Activated CD4-positive, alpha-beta T cell treated with anti-CD3 and anti-CD28 coated beads, Interleukin-2, amount 10 ng/mL, durations not matched to agents 24 days and 14 days (primary cell): ENCODE measurements around the gene ANK3. TPM values are rescaled to one million over a fixed set of nuclear protein-coding genes. Genes with fewer than 3 reads are reported as not detected.

Experiments used
- DNase-seq: peaks from one replicate; pipeline ENCODE4 v3.0.0; 2022
- H3K27ac Mint-ChIP-seq: one replicate; pipeline ENCODE4 v1.8.0; 2022; ENCODE audit warnings: mild to moderate bottlenecking, mixed read lengths
- H3K27me3 Mint-ChIP-seq: one replicate; pipeline ENCODE4 v1.8.0; 2022; ENCODE audit warnings: mixed read lengths
- H3K36me3 Mint-ChIP-seq: one replicate; pipeline ENCODE4 v1.8.0; 2022; ENCODE audit warnings: low read depth, mild to moderate bottlenecking, mixed read lengths
- H3K4me1 Mint-ChIP-seq: one replicate; pipeline ENCODE4 v1.8.0; 2021; ENCODE audit warnings: mixed read lengths
- H3K4me3 Mint-ChIP-seq: one replicate; pipeline ENCODE4 v1.8.0; 2022; ENCODE audit warnings: mild to moderate bottlenecking, moderate library complexity, mixed read lengths
- H3K9me3 Mint-ChIP-seq: one replicate; pipeline ENCODE4 v1.8.0; 2021; ENCODE audit warnings: mixed read lengths
- intact Hi-C: fragments of 100-400 bp; cut with micrococcal nuclease; formaldehyde crosslinking; loops from one replicate; pipeline ENCODE4 v1.15.1; 2023
- total RNA-seq: library from RNA; stranded (reverse); gene quantifications from 2 replicates; pipeline ENCODE4 v1.2.3, GENCODE V29; 2022

Gene ANK3
- total RNA-seq, 1 donor from 2014 or later = 23.5 TPM

DNA sequence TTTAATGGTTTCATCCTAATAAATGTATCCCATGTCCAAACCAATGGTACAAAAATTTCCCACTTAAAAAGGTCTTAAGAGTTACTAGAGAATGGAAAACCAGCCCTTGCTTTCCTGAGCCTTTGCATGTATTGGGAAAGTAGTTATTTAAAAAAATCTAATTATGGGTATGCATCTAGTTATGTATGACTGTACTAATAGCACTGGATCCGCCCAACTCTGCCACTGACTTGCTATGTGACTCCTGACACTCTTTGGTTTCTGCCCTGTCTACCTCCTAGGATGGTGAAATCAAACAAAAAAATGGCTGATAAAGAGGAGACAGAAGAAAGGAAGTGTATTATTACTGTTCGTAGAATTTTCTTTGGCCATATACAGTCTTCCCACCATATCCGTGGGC lies 372.9 kb downstream of the ANK3 start:
- intact Hi-C loops = no loop called here
- H3K36me3 Mint-ChIP-seq = no peaks in the 10 kb centered on the region
- H3K4me1 Mint-ChIP-seq = no peaks in the 10 kb centered on the region
- H3K27me3 Mint-ChIP-seq = peaks cover 3% of the 10 kb centered on the region
- DNase-seq = no peak
- no peak overlapping the region for H3K4me3 Mint-ChIP-seq
- no peak overlapping the region for H3K27ac Mint-ChIP-seq
- H3K9me3 Mint-ChIP-seq = peaks cover 4% of the 10 kb centered on the region

DNA sequence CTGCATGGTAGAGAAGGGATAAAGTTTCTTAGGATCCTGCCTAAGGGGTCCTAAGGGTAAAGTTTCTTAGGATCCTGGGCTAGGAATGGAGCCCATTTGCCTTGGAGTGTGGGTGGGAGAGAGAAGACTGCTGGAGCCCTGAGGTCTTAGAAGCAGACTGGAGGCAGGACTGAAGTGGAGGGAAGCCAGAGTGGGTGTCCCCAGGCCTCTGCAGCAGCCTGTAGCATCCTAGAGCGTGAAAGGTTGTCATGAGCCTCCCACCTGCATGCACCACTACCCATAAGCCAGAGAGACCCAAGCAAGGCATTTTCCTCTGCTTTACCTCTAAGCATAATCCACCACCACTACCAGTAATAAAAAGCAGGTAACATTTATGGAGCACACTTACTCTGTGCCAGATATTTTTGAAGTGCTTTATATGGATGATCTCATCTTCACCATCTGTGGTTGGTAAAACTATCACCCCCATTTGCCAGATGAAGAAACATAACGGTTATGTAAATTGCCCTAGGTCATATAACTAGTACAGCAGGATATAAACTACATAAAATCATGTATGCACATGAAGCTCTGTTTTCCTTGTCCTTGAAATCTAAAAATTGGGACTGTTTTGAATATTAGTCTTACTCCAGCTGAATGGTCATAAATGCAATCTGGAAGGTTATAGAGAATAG lies 379.8 kb downstream of the ANK3 start:
- H3K27me3 Mint-ChIP-seq = peaks cover 4% of the 10 kb centered on the region
- no peaks in the 10 kb centered on the region for H3K9me3 Mint-ChIP-seq
- H3K36me3 Mint-ChIP-seq = no peaks in the 10 kb centered on the region
- no peaks in the 10 kb centered on the region for H3K4me1 Mint-ChIP-seq
- H3K27ac Mint-ChIP-seq = no peak overlapping the region
- no peak overlapping the region for H3K4me3 Mint-ChIP-seq
- intact Hi-C loops = no loop called here
- DNase-seq = no peak

DNA sequence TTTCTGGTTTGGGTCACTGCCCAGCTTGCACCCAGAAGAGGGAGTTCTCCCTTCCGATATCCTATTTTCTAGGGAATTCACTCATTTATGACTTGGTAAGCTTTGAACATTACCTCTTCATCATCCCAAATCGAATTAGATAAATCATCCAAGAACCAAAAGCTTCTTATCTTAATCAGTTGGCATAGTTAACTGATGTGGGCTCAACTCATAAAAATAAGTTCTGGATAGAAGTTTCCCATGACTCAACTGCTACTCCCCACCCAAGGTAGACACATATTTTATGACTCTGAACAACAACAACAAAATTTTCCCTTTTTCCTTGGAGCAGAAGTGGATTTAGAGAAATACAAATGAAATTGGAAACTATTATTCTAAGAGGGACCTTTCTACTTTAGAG lies 380.4 kb downstream of the ANK3 start:
- no peak overlapping the region for H3K4me3 Mint-ChIP-seq
- no peaks in the 10 kb centered on the region for H3K4me1 Mint-ChIP-seq
- no peaks in the 10 kb centered on the region for H3K9me3 Mint-ChIP-seq
- peaks cover 4% of the 10 kb centered on the region for H3K27me3 Mint-ChIP-seq
- no peaks in the 10 kb centered on the region for H3K36me3 Mint-ChIP-seq
- no peak for DNase-seq
- intact Hi-C loops = no loop called here
- H3K27ac Mint-ChIP-seq = no peak overlapping the region

DNA sequence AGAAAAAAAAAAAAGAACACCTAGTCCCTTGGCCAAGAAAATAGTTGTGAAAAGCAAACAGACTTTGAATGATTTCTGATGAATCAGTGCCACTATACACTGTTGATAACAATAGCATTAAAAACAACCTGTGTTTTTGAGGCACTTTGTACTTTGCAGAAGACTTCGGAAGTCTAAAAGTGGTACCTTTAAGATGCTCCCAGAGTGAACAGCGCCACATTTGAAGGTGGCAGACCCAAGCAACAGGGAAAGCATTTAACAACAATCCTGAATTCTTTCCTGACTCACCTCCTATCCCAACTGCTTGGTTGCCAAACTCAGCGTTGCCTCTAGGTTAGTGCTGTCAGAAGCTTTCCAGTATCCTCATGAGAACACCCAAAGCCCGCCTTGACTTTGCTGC lies 380.9 kb downstream of the ANK3 start:
- no peaks in the 10 kb centered on the region for H3K9me3 Mint-ChIP-seq
- no peaks in the 10 kb centered on the region for H3K36me3 Mint-ChIP-seq
- H3K27ac Mint-ChIP-seq = no peak overlapping the region
- no peak for DNase-seq
- intact Hi-C loops = no loop called here
- H3K27me3 Mint-ChIP-seq = peaks cover 4% of the 10 kb centered on the region
- no peak overlapping the region for H3K4me3 Mint-ChIP-seq
- H3K4me1 Mint-ChIP-seq = no peaks in the 10 kb centered on the region

DNA sequence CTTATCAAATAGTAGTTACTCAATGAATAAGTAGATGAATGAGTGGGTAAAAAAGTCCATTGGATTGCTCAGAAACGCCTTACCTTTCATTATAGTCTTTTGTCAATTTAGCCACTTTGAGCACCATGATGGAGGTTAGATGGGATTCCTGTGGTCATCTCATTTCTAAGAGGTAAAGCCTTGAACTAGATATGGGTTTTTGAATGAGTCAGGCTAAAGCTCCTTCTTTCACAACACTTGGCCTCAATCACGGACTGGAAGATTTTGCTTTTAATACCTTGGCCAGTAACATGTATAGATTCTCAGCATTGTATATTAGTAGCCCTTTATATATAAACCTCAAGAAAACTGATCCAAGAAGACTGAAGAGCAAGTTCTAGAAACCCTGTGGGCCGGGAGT lies 383.6 kb downstream of the ANK3 start:
- Mint-ChIP-seq H3K9me3 (no peaks in the 10 kb centered on the region), H3K4me3 (no peak overlapping the region), H3K27ac (no peak overlapping the region), H3K36me3 (no peaks in the 10 kb centered on the region), H3K27me3 (peaks cover 4% of the 10 kb centered on the region), H3K4me1 (peaks cover 2% of the 10 kb centered on the region)
- no peak for DNase-seq
- intact Hi-C loops = no loop called here

DNA sequence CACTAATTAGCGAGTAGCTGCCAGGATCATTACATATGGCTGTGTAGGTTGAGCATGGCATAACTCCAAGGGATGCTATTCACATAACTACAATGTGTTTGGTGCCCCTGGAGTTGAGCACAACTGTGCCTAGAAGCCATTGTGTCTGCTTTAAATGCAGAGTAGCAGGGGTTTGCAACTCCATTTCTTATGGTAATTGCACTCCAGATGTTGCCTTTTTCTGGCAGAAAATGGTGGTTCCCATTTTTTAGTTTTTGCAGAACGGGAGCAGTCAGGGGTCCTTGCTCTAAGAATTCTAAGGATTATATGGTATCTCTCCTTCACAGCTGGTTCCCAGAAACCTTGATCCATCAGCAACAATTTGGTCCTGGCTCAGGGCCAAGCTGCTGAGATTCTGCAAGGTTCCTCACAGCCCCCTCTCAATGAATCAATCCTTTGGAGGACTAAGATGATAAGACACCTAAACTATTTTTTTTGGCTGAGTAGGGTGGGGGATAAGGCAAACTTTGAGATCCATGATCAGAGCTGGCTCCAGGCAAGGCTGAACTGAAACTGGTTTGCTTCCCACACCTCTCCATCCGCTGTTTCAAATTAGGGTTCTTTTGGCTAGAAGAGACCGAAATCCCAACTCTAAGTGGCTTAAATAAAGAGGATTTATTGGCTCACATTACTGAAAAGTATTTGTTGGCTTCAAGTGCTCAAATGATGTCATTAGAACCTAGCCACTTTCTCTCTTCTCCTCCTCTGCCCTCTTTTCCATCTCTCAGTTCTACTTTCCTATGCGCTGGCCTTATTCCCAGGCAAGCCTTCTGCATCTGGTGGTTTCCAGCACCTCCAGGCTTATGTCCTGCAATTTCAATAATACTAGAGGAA lies 385.8 kb downstream of the ANK3 start:
- no peak for DNase-seq
- Mint-ChIP-seq H3K27me3 (no peaks in the 10 kb centered on the region), H3K9me3 (peaks cover 18% of the 10 kb centered on the region), H3K27ac (no peak overlapping the region), H3K4me3 (no peak overlapping the region), H3K4me1 (peaks cover 16% of the 10 kb centered on the region), H3K36me3 (peaks cover 5% of the 10 kb centered on the region)
- intact Hi-C loops = loop anchor here (5.0 kb wide), 1 partner anchor 97 kb away; the partner anchor contains the start of gene CCDC6

DNA sequence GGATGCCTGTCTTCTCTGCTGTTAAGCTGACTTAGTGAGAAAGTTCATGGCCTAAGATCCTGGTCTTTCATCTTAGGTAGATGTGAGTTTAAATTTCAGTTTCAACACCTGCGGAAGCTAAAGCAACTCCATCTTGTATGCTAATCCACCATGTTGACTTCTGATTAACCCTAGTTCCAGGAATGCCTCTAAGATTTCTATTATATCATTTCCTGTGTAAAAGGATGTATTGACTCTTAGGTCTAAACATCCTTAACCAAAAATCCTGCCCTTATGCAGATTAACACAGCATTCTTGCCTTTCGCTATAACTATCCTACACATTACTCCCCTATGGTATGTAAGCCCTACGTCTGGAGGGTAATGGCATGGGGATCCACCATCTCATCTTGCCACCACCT lies 388.9 kb downstream of the ANK3 start:
- Mint-ChIP-seq H3K36me3 (peaks cover 5% of the 10 kb centered on the region), H3K9me3 (peaks cover 20% of the 10 kb centered on the region), H3K4me3 (no peak overlapping the region), H3K4me1 (peaks cover 16% of the 10 kb centered on the region), H3K27ac (peak overlapping the region; percentile 52), H3K27me3 (no peaks in the 10 kb centered on the region)
- peak; percentile 57 for DNase-seq
- intact Hi-C loops = loop anchor here (5.0 kb wide), 1 partner anchor 93 kb away; the partner anchor contains the start of gene CCDC6

DNA sequence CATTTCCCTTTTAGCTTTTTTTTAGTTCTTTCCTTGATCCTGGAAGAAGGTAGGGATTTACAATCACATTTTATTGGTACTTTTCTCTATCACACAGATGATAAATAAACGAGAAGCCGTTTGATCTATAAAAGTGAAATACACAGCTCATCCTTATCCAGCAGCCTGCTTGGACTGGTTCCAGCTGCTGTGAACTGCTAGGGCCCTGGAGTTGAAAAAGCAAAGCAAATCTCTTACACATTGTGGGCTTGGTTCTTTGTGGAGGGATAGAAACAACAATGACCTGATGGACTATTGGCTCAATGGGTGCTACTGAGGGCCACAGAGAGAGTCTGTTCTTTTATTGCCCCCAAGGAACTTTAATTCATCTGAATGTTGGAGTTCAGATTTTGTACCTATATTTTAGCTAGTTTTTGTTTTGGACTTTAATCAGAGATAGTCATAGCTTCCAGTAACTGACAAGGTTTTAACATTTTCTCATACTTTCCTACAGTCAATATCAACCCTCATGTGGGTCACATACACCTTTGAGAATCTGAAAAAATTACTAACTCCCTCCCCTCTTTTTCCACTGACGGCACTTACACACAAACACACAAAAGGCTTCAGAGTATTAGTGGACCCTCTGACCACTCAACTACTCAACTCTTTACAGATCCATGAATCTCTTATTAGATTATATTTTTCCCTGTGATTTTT lies 391.7 kb downstream of the ANK3 start:
- peak; percentile 15 for DNase-seq
- Mint-ChIP-seq H3K4me3 (no peak overlapping the region), H3K27me3 (no peaks in the 10 kb centered on the region), H3K9me3 (peaks cover 20% of the 10 kb centered on the region), H3K36me3 (peaks cover 5% of the 10 kb centered on the region), H3K27ac (no peak overlapping the region), H3K4me1 (peaks cover 16% of the 10 kb centered on the region)
- intact Hi-C loops = no loop called here

DNA sequence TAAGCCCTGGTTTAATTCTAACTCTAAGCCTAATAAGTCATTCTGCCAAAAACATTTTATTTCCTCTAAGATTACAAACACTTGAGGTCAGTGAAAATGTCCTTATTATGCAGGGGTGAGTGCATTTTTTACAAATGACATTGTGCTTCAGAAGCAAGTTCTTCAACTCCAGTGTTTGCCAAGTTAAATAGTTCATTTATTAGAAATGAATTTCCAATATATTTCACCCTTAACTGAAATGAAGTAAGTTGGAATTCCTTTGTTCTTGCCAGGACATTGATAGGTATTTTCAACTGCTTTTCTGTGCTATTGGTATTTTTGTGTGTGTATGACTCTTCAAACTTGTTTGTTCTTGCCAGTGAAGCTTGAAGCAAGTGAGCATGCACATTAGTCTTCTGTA lies 393.8 kb downstream of the ANK3 start:
- H3K4me1 Mint-ChIP-seq = peaks cover 16% of the 10 kb centered on the region
- peaks cover 5% of the 10 kb centered on the region for H3K36me3 Mint-ChIP-seq
- peaks cover 3% of the 10 kb centered on the region for H3K27me3 Mint-ChIP-seq
- peak; percentile 8 for DNase-seq
- peaks cover 20% of the 10 kb centered on the region for H3K9me3 Mint-ChIP-seq
- H3K4me3 Mint-ChIP-seq = no peak overlapping the region
- no peak overlapping the region for H3K27ac Mint-ChIP-seq
- intact Hi-C loops = no loop called here

DNA sequence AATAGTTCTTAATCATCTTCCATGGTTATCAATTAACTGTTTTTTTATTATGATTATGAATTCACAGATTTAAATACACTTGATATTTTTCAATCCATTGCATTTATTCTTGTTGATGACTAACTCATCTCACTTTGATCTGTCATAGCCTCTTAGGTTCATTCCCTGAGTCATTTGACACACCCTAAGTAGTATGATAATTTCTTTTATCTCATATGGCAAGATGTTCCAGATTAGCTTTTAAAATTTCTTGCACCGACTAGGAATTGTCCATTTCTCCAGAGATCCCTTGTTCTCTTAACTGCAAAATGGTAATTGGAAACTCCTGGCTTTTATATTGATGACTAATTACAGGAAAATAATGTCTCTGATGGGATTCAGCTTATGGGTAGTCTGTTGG lies 395.7 kb downstream of the ANK3 start:
- Mint-ChIP-seq H3K27ac (no peak overlapping the region), H3K27me3 (peaks cover 13% of the 10 kb centered on the region), H3K9me3 (peaks cover 2% of the 10 kb centered on the region), H3K36me3 (no peaks in the 10 kb centered on the region), H3K4me1 (peaks cover 4% of the 10 kb centered on the region), H3K4me3 (no peak overlapping the region)
- DNase-seq = no peak
- intact Hi-C loops = no loop called here

DNA sequence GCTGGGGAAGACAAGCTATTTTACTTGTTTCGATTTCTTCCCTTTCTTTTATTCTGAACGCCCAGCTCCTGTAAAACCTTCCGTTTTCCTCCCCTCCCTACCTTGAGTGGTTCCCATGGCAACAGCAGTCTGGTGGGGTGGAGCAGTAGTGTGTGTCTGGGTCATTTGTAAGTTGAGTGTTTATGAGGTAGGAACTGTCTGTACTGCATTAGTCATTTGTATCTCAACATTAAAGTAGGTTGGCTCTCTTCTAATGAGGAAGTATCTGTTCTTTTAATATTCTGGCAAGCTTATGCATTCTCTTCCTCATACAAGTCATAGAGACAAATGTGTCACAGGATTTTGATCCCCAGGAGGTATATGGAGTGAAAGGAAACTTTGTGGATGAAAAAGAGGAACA lies 398.0 kb downstream of the ANK3 start:
- no peak overlapping the region for H3K27ac Mint-ChIP-seq

DNA sequence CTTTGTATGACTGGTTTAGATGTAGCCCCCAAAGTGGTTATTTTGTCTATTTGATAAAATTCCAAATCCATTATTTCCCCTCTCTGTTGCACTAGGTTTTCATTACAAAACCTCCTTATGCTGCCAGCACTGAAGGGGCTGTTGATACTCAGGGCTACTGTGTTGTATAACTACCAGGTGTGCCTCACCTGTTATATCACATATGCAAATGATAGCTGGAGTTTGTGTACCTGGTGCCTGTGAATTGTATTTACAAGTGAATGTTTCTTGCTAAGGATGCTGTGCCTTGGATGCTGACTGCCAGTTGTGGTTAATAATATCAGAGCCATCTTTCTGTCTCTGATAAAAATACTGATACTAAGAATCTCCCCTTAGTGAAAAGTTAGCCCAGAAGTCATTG lies 398.6 kb downstream of the ANK3 start:
- Mint-ChIP-seq H3K36me3 (no peaks in the 10 kb centered on the region), H3K27ac (no peak overlapping the region), H3K27me3 (peaks cover 28% of the 10 kb centered on the region), H3K4me3 (no peak overlapping the region), H3K4me1 (peaks cover 4% of the 10 kb centered on the region), H3K9me3 (no peaks in the 10 kb centered on the region)
- intact Hi-C loops = no loop called here
- DNase-seq = peak; percentile 18

More for the DNA sequence above, 398.0 kb downstream of the ANK3 start:
- Mint-ChIP-seq H3K4me1 (peaks cover 4% of the 10 kb centered on the region), H3K27me3 (peaks cover 28% of the 10 kb centered on the region), H3K9me3 (no peaks in the 10 kb centered on the region), H3K4me3 (peak overlapping the region; percentile 35), H3K36me3 (no peaks in the 10 kb centered on the region)
- peak; percentile 65 for DNase-seq
- intact Hi-C loops = no loop called here

DNA sequence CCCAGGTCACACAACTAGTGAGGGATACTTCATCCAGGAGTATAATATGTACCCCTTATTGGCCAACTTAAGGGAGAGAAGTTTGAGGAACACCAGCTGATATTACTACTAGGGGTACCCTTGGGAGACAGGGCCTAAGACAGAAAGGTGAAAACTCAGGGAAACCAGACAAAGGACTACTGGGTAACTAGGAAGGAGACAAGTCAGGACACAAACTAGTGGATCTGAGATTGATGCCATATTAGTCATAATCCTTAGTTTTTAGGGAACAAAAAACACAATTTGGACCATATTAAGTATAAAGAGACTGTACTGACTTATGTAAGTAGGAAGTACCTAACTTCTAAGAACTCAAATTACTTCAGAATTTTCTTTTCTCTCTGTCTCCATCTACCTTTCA lies 404.0 kb downstream of the ANK3 start:
- no peaks in the 10 kb centered on the region for H3K4me1 Mint-ChIP-seq
- no peaks in the 10 kb centered on the region for H3K9me3 Mint-ChIP-seq
- intact Hi-C loops = no loop called here
- H3K27me3 Mint-ChIP-seq = peaks cover 28% of the 10 kb centered on the region
- peak; percentile 37 for DNase-seq
- no peaks in the 10 kb centered on the region for H3K36me3 Mint-ChIP-seq
- H3K4me3 Mint-ChIP-seq = no peak overlapping the region
- H3K27ac Mint-ChIP-seq = no peak overlapping the region

DNA sequence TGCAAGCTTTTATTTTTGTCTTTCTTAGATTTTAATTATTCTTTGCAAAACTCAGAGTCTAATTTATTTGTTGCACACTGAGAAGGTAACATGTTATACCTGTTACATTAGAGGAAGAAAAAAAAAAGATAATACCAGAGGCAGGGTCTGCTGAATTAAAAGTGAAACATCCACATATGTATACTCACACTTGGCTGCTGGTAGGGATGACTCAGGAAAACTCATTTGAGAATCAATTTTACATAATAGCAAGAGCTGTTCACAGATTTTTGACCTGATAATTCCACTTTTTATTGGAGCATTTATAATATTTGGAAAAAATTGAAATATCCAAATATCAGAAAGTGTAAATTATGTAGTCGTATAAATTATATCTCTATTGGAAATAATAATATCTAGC lies 405.3 kb downstream of the ANK3 start:
- H3K36me3 Mint-ChIP-seq = no peaks in the 10 kb centered on the region
- DNase-seq = no peak
- intact Hi-C loops = no loop called here
- no peak overlapping the region for H3K4me3 Mint-ChIP-seq
- H3K9me3 Mint-ChIP-seq = peaks cover 2% of the 10 kb centered on the region
- peaks cover 23% of the 10 kb centered on the region for H3K27me3 Mint-ChIP-seq
- H3K27ac Mint-ChIP-seq = no peak overlapping the region
- no peaks in the 10 kb centered on the region for H3K4me1 Mint-ChIP-seq
